H9 (cell line): ENCODE results near the gene MAT2A. TPM values are rescaled to one million over a fixed set of nuclear protein-coding genes. Genes with fewer than 3 reads are reported as not detected.
"Not testable (repeated sequence)": the region's sequence is repeated elsewhere in the genome, so short reads cannot be mapped to it uniquely, and the experiment has no call there.

Source experiments
- DNase-seq: peaks from one replicate; pipeline ENCODE4 v3.0.0-alpha.2; 2017
- H2AFZ ChIP-seq: one replicate; pipeline ENCODE4 v1.6.1; 2013; ENCODE audit warnings: mild to moderate bottlenecking, low read length, control low read depth, moderate library complexity
- H2AK5ac ChIP-seq: 2 replicates; pipeline ENCODE4 v1.6.1; 2013; ENCODE audit warnings: low read length, control low read depth, mixed read lengths; ENCODE audit not compliant: insufficient read length
- H2BK120ac ChIP-seq: one replicate; pipeline ENCODE4 v1.6.1; 2013; ENCODE audit warnings: low read depth, mild to moderate bottlenecking, low read length, control low read depth, inconsistent platforms; ENCODE audit not compliant: poor library complexity, severe bottlenecking
- H2BK12ac ChIP-seq: 2 replicates; pipeline ENCODE4 v1.6.1; 2013; ENCODE audit warnings: low read length, control low read depth, mixed read lengths, low read depth; ENCODE audit not compliant: insufficient read length
- H2BK15ac ChIP-seq: 2 replicates; pipeline ENCODE4 v1.6.1; 2013; ENCODE audit warnings: low read depth, low read length, control low read depth
- H2BK20ac ChIP-seq: one replicate; pipeline ENCODE4 v1.6.1; 2013; ENCODE audit warnings: low read depth, mild to moderate bottlenecking, low read length, control low read depth, inconsistent platforms; ENCODE audit not compliant: poor library complexity, severe bottlenecking
- H2BK5ac ChIP-seq: 2 replicates; pipeline ENCODE4 v1.6.1; 2013; ENCODE audit warnings: low read length, control low read depth, mixed read lengths; ENCODE audit not compliant: insufficient read length
- H3K14ac ChIP-seq: 2 replicates; pipeline ENCODE4 v1.6.1; 2013; ENCODE audit warnings: low read length, control low read depth; ENCODE audit not compliant: insufficient read depth
- H3K18ac ChIP-seq: 2 replicates; pipeline ENCODE4 v1.6.1; 2013; ENCODE audit warnings: low read depth, mild to moderate bottlenecking, mixed read lengths, low read length, control low read depth; ENCODE audit not compliant: insufficient read length
- H3K23ac ChIP-seq: 2 replicates; pipeline ENCODE4 v1.6.1; 2013; ENCODE audit warnings: low read length, control low read depth, mixed read lengths, low read depth; ENCODE audit not compliant: insufficient read length
- H3K23me2 ChIP-seq: 2 replicates; pipeline ENCODE4 v1.6.1; 2013; ENCODE audit warnings: low read depth, mild to moderate bottlenecking, mixed read lengths, low read length, control low read depth; ENCODE audit not compliant: insufficient read length, poor library complexity, severe bottlenecking
- H3K27ac ChIP-seq: 2 replicates; pipeline ENCODE4 v1.5.1; 2013; ENCODE audit warnings: low read length, control low read depth, mixed read lengths, low read depth; ENCODE audit not compliant: insufficient read length
- H3K27me3 ChIP-seq: 2 replicates; pipeline ENCODE4 v1.6.1; 2013; ENCODE audit warnings: low read length, control low read depth, inconsistent platforms; ENCODE audit not compliant: insufficient read depth
- H3K4ac ChIP-seq: 2 replicates; pipeline ENCODE4 v1.6.1; 2013; ENCODE audit warnings: low read depth, mild to moderate bottlenecking, control low read depth, inconsistent platforms, low read length, moderate library complexity
- H3K4me1 ChIP-seq: 2 replicates; pipeline ENCODE4 v1.6.1; 2013; ENCODE audit warnings: low read length, control low read depth, inconsistent platforms; ENCODE audit not compliant: insufficient read depth
- H3K4me2 ChIP-seq: 2 replicates; pipeline ENCODE4 v1.6.1; 2013; ENCODE audit warnings: low read length, control low read depth, mixed read lengths; ENCODE audit not compliant: insufficient read length, insufficient read depth
- H3K56ac ChIP-seq: 2 replicates; pipeline ENCODE4 v1.6.1; 2013; ENCODE audit warnings: low read depth, mild to moderate bottlenecking, mixed read lengths, low read length, control low read depth; ENCODE audit not compliant: insufficient read length
- H3K79me1 ChIP-seq: 2 replicates; pipeline ENCODE4 v1.6.1; 2013; ENCODE audit warnings: low read depth, mild to moderate bottlenecking, moderate library complexity, low read length, control low read depth, inconsistent platforms; ENCODE audit not compliant: insufficient read depth, poor library complexity, severe bottlenecking
- H3K79me2 ChIP-seq: 2 replicates; pipeline ENCODE4 v1.6.1; 2013; ENCODE audit warnings: low read length, control low read depth, inconsistent platforms; ENCODE audit not compliant: insufficient read depth
- H3K9ac ChIP-seq: 2 replicates; pipeline ENCODE4 v1.6.1; 2013; ENCODE audit warnings: low read length, control low read depth, mixed read lengths; ENCODE audit not compliant: insufficient read length; ENCODE audit errors: extremely low read depth
- H3K9me3 ChIP-seq: one replicate; pipeline ENCODE4 v1.6.1; 2013; ENCODE audit warnings: low read depth, low read length, inconsistent platforms; ENCODE audit not compliant: control insufficient read depth
- H3T11ph ChIP-seq: one replicate; pipeline ENCODE4 v1.6.1; 2013; ENCODE audit warnings: mild to moderate bottlenecking, low read length, control low read depth, inconsistent platforms
- H4K20me1 ChIP-seq: one replicate; pipeline ENCODE4 v1.6.1; 2013; ENCODE audit not compliant: control insufficient read depth, insufficient read length, insufficient read depth
- H4K5ac ChIP-seq: 2 replicates; pipeline ENCODE4 v1.6.1; 2013; ENCODE audit warnings: low read depth, mild to moderate bottlenecking, mixed read lengths, low read length, control low read depth; ENCODE audit not compliant: insufficient read length
- H4K8ac ChIP-seq: replicated peaks from 2 replicates; pipeline ENCODE4 v1.6.1; 2013; ENCODE audit warnings: low read length, control low read depth, mixed read lengths, low read depth; ENCODE audit not compliant: insufficient read length
- H4K91ac ChIP-seq: 2 replicates; pipeline ENCODE4 v1.6.1; 2013; ENCODE audit warnings: low read depth, mild to moderate bottlenecking, moderate library complexity, mixed read lengths, low read length, control low read depth; ENCODE audit not compliant: insufficient read length
- H3K27ac Mint-ChIP-seq, 3 experiments: 2 replicates in 2 of 3; 3 replicates in 1 of 3; pipeline ENCODE4 v1.8.0; 2020 to 2021; ENCODE audit warnings: mixed read lengths in 3 of 3, mild to moderate bottlenecking in 1 of 3, moderate library complexity in 1 of 3
- H3K27me3 Mint-ChIP-seq: 2 replicates; pipeline ENCODE4 v1.8.0; 2021; ENCODE audit warnings: low read depth, mild to moderate bottlenecking, moderate library complexity, mixed read lengths
- H3K36me3 Mint-ChIP-seq, 3 experiments: 2 replicates in 2 of 3; 3 replicates in 1 of 3; pipeline ENCODE4 v1.8.0; 2020 to 2021; ENCODE audit warnings: low read depth in 3 of 3, mixed read lengths in 3 of 3; ENCODE audit not compliant: insufficient read depth in 1 of 3
- H3K4me1 Mint-ChIP-seq, 2 experiments: 2 replicates each; pipeline ENCODE4 v1.8.0; 2020; ENCODE audit warnings: mixed read lengths in 2 of 2
- H3K4me3 Mint-ChIP-seq, 2 experiments: 2 replicates in 1 of 2; 3 replicates in 1 of 2; pipeline ENCODE4 v1.8.0; 2020 to 2021; ENCODE audit warnings: mild to moderate bottlenecking in 2 of 2, mixed read lengths in 2 of 2, moderate library complexity in 1 of 2
- H3K9me3 Mint-ChIP-seq, 2 experiments: 2 replicates in 1 of 2; 3 replicates in 1 of 2; pipeline ENCODE4 v1.8.0; 2020; ENCODE audit warnings: mild to moderate bottlenecking in 2 of 2, mixed read lengths in 2 of 2, moderate library complexity in 1 of 2
- WGBS: extraction: QIAGEN DNeasy Blood & Tissue Kit; methylation state at CpG from one replicate; pipeline ENCODE4 v1.1.7; 2013; ENCODE audit warnings: missing lambda C conversion rate, low lambda C conversion rate, mixed read lengths; ENCODE audit not compliant: insufficient read length; ENCODE audit errors: extremely low coverage; 5-methylcytosine and 5-hydroxymethylcytosine counted together
- total RNA-seq: library from RNA; stranded (reverse); gene quantifications from 2 replicates; pipeline ENCODE4 v1.2.1, GENCODE V29; 2021
- TF ChIP-seq, protein P1 (sequence below): fragments of 200-600 bp; sonication (generic); conservative IDR thresholded peaks from 3 replicates; pipeline ENCODE4 v1.8.0; 2021; ENCODE audit warnings: antibody characterized with exemption, mild to moderate bottlenecking

The MAT2A gene
- total RNA-seq, 1 experiment from 2014 or later = 459 TPM

DNA sequence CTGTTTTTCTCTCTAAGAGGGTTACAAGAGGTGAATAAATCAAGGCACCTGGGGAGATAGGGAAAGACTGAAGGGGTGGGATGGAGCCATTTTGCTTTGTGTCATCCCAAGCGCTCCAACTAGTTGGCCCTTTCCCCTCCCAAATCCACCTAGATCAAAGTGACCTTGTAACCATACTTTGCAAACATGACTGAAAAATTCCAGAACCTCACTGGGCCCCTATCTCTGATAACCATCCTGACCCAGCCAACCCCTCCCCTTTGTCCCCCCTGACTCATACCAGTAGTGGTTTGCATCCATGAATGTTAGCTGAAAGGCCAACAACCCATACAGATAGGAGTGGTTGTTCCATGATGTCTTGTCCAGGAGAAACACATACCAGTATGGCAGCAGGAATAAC lies 19.2 kb downstream of the MAT2A start:
- no peak overlapping the region for H2AFZ ChIP-seq
- no peaks in the 10 kb centered on the region for H4K20me1 ChIP-seq
- no peak overlapping the region for H2BK5ac ChIP-seq
- no peak overlapping the region for H4K5ac ChIP-seq
- no peaks in the 10 kb centered on the region for H3K4me1 ChIP-seq
- H3K27me3 Mint-ChIP-seq = peaks cover 2% of the 10 kb centered on the region; the same call in 1 of the 2 replicates
- no peak overlapping the region for H3K4me2 ChIP-seq
- peaks cover 15 to 34% (median 33%) of the 10 kb centered on the region in 3 experiments for H3K36me3 Mint-ChIP-seq
- H2AK5ac ChIP-seq = no peak overlapping the region
- no peaks in the 10 kb centered on the region for H3K9me3 ChIP-seq
- H3K4me3 Mint-ChIP-seq = no peak overlapping the region
- no peak overlapping the region for H2BK15ac ChIP-seq
- no peaks in the 10 kb centered on the region for H3K9me3 Mint-ChIP-seq
- no peak overlapping the region for H4K91ac ChIP-seq
- H3K27me3 ChIP-seq = no peaks in the 10 kb centered on the region
- H3K18ac ChIP-seq = no peak overlapping the region
- H3K27ac Mint-ChIP-seq = no peak overlapping the region; a peak in 1 of 7 replicates
- H3K27ac ChIP-seq = no peak overlapping the region
- no peak overlapping the region for H3K23ac ChIP-seq
- no peak overlapping the region for H2BK12ac ChIP-seq
- H3K9ac ChIP-seq = no peak overlapping the region
- peaks cover 12 to 13% of the 10 kb centered on the region in 2 experiments; a peak in 3 of 4 replicates for H3K4me1 Mint-ChIP-seq
- H4K8ac ChIP-seq = no peak overlapping the region
- H3K56ac ChIP-seq = no peak overlapping the region
- H3K79me1 ChIP-seq = no peaks in the 10 kb centered on the region
- H3K79me2 ChIP-seq = peaks cover 5% of the 10 kb centered on the region; the same call in 1 of the 2 replicates
- no peaks in the 10 kb centered on the region for H3K23me2 ChIP-seq
- WGBS = no CpG with 5 or more reads among the region's 1 CpG
- H3T11ph ChIP-seq = no peak overlapping the region
- no peak overlapping the region for H2BK120ac ChIP-seq
- no peak overlapping the region for H3K4ac ChIP-seq
- H3K14ac ChIP-seq = no peak overlapping the region
- no peak for DNase-seq
- TF ChIP-seq, protein P1, sequence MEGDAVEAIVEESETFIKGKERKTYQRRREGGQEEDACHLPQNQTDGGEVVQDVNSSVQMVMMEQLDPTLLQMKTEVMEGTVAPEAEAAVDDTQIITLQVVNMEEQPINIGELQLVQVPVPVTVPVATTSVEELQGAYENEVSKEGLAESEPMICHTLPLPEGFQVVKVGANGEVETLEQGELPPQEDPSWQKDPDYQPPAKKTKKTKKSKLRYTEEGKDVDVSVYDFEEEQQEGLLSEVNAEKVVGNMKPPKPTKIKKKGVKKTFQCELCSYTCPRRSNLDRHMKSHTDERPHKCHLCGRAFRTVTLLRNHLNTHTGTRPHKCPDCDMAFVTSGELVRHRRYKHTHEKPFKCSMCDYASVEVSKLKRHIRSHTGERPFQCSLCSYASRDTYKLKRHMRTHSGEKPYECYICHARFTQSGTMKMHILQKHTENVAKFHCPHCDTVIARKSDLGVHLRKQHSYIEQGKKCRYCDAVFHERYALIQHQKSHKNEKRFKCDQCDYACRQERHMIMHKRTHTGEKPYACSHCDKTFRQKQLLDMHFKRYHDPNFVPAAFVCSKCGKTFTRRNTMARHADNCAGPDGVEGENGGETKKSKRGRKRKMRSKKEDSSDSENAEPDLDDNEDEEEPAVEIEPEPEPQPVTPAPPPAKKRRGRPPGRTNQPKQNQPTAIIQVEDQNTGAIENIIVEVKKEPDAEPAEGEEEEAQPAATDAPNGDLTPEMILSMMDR = no peak
- no peak overlapping the region for H2BK20ac ChIP-seq

DNA sequence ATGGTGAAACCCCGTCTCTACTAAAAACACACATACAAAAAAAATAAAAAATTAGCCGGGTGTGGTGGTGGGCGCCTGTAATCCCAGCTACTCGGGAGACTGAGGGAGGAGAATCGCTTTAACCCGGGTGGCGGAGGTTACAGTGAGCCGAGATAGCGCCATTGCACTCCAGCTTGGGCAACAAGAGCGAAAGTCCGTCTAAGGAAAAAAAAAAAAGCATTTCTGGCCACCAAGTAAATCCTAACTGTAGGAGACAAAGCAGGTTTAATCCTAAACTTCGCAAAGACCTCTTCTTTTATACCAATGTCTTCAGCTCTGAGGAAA lies 21.4 kb downstream of the MAT2A start:
- H3K9me3 ChIP-seq, H4K5ac ChIP-seq, H2BK5ac ChIP-seq, H3K79me2 ChIP-seq, H2BK120ac ChIP-seq, H4K91ac ChIP-seq, H2BK12ac ChIP-seq, H3K9ac ChIP-seq, H2BK15ac ChIP-seq, DNase-seq, H3K27me3 ChIP-seq, H2BK20ac ChIP-seq, H3T11ph ChIP-seq, H3K14ac ChIP-seq, H2AFZ ChIP-seq, H3K4me1 ChIP-seq, H3K56ac ChIP-seq, H4K20me1 ChIP-seq, H3K18ac ChIP-seq, H3K27ac ChIP-seq, H3K4ac ChIP-seq, H3K23me2 ChIP-seq, H2AK5ac ChIP-seq, H3K9me3 Mint-ChIP-seq, H4K8ac ChIP-seq, H3K23ac ChIP-seq, H3K79me1 ChIP-seq: not testable (repeated sequence)
- peak overlapping the region; percentile 22 for H3K4me2 ChIP-seq
- Mint-ChIP-seq H3K4me3 (peak overlapping the region; percentile 91 to 97), H3K36me3 (peaks cover 7 to 15% (median 15%) of the 10 kb centered on the region in 3 experiments), H3K4me1 (peaks cover 12 to 13% of the 10 kb centered on the region in 2 experiments; a peak in 3 of 4 replicates), H3K27ac (peak overlapping the region in 1 of 3 experiments; percentile 96; a peak in 1 of 7 replicates), H3K27me3 (peaks cover 11% of the 10 kb centered on the region)
- WGBS = no CpG with 5 or more reads among the region's 12 CpGs
